ENCODE results near the gene TLNRD1. TPM values are rescaled to one million over a fixed set of nuclear protein-coding genes. Genes with fewer than 3 reads are reported as not detected.
A peak's percentile ranks its signal among the peaks of the same experiment; 100 is the strongest.

The TLNRD1 gene
- total RNA-seq, 4 donors from 2014 or later, result 20.8 to 57.2 (median 28.2) TPM

DNA sequence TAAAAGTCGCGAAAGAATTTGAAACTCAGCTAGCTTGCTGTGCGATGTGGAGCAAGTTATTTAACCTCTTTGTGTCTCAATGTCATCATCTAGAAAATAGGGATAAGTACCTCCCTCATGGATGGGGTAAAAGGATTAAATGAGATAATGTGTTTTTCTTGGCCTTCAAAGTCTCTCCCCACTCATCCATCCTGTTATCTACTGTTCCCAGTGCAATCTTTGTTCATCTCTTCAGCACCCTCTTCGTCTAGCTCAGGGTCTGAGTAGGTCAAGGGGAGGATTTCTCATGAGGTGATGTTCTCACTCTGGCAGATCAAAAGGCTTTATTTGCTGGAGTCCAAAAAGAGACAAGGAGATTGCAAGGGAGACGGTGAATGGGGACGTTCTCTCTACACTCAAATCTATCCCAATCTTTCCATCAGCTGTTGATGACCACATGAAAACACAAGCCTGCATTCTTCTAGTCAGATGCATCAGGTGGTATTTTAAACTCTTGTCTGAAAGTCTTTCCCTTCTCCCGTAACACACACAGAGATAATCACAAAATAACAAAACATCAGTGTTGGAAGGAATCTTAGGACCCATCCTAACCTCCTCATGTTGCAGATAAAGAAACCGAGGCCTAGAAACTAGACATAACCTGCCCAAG, 12.5 kb upstream of the TLNRD1 start:
- Histone ChIP-seq H3K4me1 (peaks cover 8 to 39% (median 23%) of the 10 kb centered on the region in 4 donors), H3K27ac (peak overlapping the region in 1 of 4 donors; percentile 87), H3K36me3 (no peaks in the 10 kb centered on the region), H3K27me3 (no peaks in the 10 kb centered on the region), H3K4me3 (peak overlapping the region; percentile 67 to 88 (median 82)), H3K9me3 (no peaks in the 10 kb centered on the region)
- in situ Hi-C loops (cut with MboI; ENCODE audit: low pct_ligation_motif_present in 1 of 4, low pct_unique_long_range_greater_than_20kb in 1 of 4, low sequenced_read_pairs in 3 of 4), result loop anchor here in 2 of 4 donors (10.0 to 25.0 kb wide), 2 partner anchors 274 to 277 kb away; no protein-coding TSS in a partner anchor
- DNase-seq, result no peak
- TF ChIP-seq EP300 (IDR thresholded peaks at IDR 0.05; ENCODE audit: low read depth) (no peak), POLR2AphosphoS5 (IDR thresholded peaks at IDR 0.05) (no peak), POLR2A (IDR thresholded peaks at IDR 0.05) (no peak)
- TF ChIP-seq, protein P1, sequence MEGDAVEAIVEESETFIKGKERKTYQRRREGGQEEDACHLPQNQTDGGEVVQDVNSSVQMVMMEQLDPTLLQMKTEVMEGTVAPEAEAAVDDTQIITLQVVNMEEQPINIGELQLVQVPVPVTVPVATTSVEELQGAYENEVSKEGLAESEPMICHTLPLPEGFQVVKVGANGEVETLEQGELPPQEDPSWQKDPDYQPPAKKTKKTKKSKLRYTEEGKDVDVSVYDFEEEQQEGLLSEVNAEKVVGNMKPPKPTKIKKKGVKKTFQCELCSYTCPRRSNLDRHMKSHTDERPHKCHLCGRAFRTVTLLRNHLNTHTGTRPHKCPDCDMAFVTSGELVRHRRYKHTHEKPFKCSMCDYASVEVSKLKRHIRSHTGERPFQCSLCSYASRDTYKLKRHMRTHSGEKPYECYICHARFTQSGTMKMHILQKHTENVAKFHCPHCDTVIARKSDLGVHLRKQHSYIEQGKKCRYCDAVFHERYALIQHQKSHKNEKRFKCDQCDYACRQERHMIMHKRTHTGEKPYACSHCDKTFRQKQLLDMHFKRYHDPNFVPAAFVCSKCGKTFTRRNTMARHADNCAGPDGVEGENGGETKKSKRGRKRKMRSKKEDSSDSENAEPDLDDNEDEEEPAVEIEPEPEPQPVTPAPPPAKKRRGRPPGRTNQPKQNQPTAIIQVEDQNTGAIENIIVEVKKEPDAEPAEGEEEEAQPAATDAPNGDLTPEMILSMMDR (IDR thresholded peaks at IDR 0.05), result no peak
- WGBS, 2 donors (ENCODE audit: low coverage in 1 of 2), result 65 to 66% methylated on average over 8 of the region's 8 CpGs
- intact Hi-C loops (cut with DNase I; ENCODE audit: low total_unique reads), result no loop called here

DNA sequence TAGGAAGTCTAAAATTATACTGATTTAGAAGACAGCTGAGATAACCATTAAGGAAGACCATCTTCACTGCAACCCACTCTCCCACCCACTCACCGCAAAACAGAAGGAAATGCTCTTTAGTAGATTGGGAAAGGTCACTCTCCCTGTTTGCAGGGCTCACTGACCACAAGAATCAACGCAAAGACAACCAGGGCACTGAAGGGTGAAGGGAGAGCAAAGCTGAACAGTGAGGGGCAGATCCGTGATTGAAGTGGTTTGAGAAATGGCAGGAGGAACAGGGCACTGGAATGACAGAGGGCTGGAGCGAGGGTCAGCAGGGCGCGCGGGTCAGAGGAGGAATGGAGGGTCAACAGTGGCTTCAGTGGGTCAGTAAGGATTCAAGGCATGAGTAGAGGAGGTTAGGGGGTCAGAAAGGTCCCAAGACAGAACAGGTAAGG, 11.6 kb upstream of the TLNRD1 start:
- DNase-seq, result no peak
- intact Hi-C loops (cut with DNase I; ENCODE audit: low total_unique reads), result no loop called here
- Histone ChIP-seq H3K4me1 (peaks cover 8 to 39% (median 23%) of the 10 kb centered on the region in 4 donors), H3K36me3 (no peaks in the 10 kb centered on the region), H3K4me3 (peak overlapping the region; percentile 67 to 88 (median 82)), H3K27ac (peak overlapping the region; percentile 87 to 89 (median 88)), H3K9me3 (no peaks in the 10 kb centered on the region), H3K27me3 (no peaks in the 10 kb centered on the region)
- WGBS, 2 donors (ENCODE audit: low coverage in 1 of 2), result 0% methylated on average over 5 to 7 of the region's 7 CpGs
- in situ Hi-C loops (cut with MboI; ENCODE audit: low pct_ligation_motif_present in 1 of 4, low pct_unique_long_range_greater_than_20kb in 1 of 4, low sequenced_read_pairs in 3 of 4), result loop anchor here in 2 of 4 donors (10.0 to 25.0 kb wide), 2 partner anchors 273 to 276 kb away; no protein-coding TSS in a partner anchor
- TF ChIP-seq POLR2AphosphoS5 (IDR thresholded peaks at IDR 0.05) (no peak), EP300 (IDR thresholded peaks at IDR 0.05; ENCODE audit: low read depth) (no peak), POLR2A (IDR thresholded peaks at IDR 0.05) (no peak)
- TF ChIP-seq, protein P1 (IDR thresholded peaks at IDR 0.05), result no peak

DNA sequence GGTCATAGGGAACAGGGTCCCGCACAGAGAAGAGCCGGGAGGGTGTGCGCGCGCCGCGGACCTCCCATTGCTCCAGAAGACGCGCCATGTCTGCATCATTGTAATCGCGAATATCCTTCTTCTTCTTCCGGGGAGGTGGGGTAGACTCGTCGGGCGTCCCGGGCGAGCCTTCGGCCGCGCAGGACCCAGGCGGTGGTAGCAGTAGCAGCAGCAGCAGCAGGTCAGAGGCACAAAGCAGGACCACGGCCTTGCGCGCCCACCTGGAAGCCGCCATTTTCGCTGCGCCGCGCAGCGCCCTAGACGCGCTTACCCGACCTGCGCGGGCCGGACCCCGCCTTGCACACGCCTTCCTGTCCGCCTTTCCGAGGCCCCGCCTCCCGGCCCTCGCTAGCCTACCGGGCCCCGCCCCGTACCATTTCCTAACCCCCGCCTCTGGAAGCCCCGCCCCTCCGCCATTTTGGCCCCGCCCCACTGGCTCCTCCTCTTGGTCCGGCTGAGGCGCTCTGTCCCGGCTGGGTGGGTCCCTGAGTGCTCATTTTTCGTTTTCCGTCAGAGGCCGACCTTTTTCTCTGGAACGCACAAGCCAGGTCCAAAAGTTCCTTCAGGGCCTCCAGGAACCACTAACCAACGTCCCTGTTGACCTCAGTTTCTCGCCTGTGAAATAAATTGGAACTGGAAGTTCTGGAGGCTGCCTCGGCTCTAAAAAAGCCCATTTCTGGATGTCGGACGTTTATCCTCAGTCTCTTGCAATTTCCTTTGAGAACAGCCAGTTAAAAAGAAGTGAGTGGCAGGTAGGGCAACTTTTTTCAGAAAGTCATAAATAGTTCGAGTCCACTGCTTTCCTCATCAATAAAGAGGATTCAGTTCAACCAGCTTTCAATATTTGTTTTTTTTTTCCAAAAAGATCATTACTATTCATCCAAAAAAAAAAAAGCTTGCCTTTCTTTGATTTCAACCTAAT, 10.9 kb upstream of the TLNRD1 start, which contains the start of gene MESD:
Gene MESD (minus strand): TSS at position 302 of the 961 bp plus-strand sequence. CDS start 28 bp downstream, at position 274.
- Histone ChIP-seq H3K4me1 (peaks cover 8 to 39% (median 23%) of the 10 kb centered on the region in 4 donors), H3K36me3 (no peaks in the 10 kb centered on the region), H3K9me3 (no peaks in the 10 kb centered on the region), H3K27ac (peak within 1 kb of the TSS; percentile 87 to 89 (median 88)), H3K27me3 (no peaks in the 10 kb centered on the region), H3K4me3 (peak within 1 kb of the TSS; percentile 67 to 88 (median 82))
- in situ Hi-C loops (cut with MboI; ENCODE audit: low pct_ligation_motif_present in 1 of 4, low pct_unique_long_range_greater_than_20kb in 1 of 4, low sequenced_read_pairs in 3 of 4), result loop anchor here in 2 of 4 donors (10.0 to 25.0 kb wide), 2 partner anchors 273 to 275 kb away; no protein-coding TSS in a partner anchor
- DNase-seq, result peak; percentile 99
- WGBS, 2 donors (ENCODE audit: low coverage in 1 of 2), result 0% methylated on average over 6 to 63 of the region's 63 CpGs
- intact Hi-C loops (cut with DNase I; ENCODE audit: low total_unique reads), result no loop called here
- peak; percentile 93 for TF ChIP-seq POLR2A (IDR thresholded peaks at IDR 0.05)
- TF ChIP-seq, protein P1 (IDR thresholded peaks at IDR 0.05), result no peak
- TF ChIP-seq POLR2AphosphoS5 (IDR thresholded peaks at IDR 0.05), result peak; percentile 86 to 94 (median 92)

Measured in transverse colon (tissue), 4 donors.